PC-9 (cell line): ENCODE measurements around the gene TMPRSS5. TPM values are rescaled to one million over a fixed set of nuclear protein-coding genes. Genes with fewer than 3 reads are reported as not detected.

Experiments used
- BruUV-seq: library from RNA; stranded (reverse); fragments of 400-500 nt; replicated peaks from 2 replicates; lab custom pipeline; 2021; lab: Mats Ljungman, UMichigan
- CTCF ChIA-PET: fragments of 300-600 bp; sonication (Branson Sonifier 250); formaldehyde crosslinking; loops from one replicate; lab custom pipeline; 2022; ENCODE audit warnings: antibody characterized with exemption; lab: Charles Lee
- POLR2A ChIA-PET: fragments of 300-600 bp; sonication (Branson Sonifier 250); formaldehyde crosslinking; loops from one replicate; lab custom pipeline; 2022; ENCODE audit warnings: antibody characterized with exemption; ENCODE audit not compliant: unreplicated experiment; lab: Charles Lee
- DNase-seq, 2 experiments: peaks; one replicate each; pipeline versions ENCODE4 v3.0.0 to v3.0.0-alpha.2; 2015 to 2022; ENCODE audit warnings: mixed read lengths in 1 of 2
- H2AFZ ChIP-seq: fragments of 200-600 bp; sonication (generic); 2 replicates; pipeline ENCODE4 v1.8.1; 2017; ENCODE audit warnings: antibody characterized with exemption
- H3F3A ChIP-seq: fragments of 200-600 bp; sonication (generic); 2 replicates; pipeline ENCODE4 v1.8.1; 2017; ENCODE audit warnings: antibody characterized with exemption, mild to moderate bottlenecking, low read depth; ENCODE audit not compliant: insufficient read depth
- H3K27ac ChIP-seq: fragments of 200-600 bp; sonication (generic); 2 replicates; pipeline ENCODE4 v1.6.1; 2016; ENCODE audit warnings: mixed run types
- H3K27me3 ChIP-seq: fragments of 200-600 bp; sonication (generic); 2 replicates; pipeline ENCODE4 v1.6.1; 2016; ENCODE audit warnings: low read depth, mixed run types; ENCODE audit not compliant: insufficient read depth
- H3K36me3 ChIP-seq: fragments of 200-600 bp; sonication (generic); 2 replicates; pipeline ENCODE4 v1.6.1; 2016; ENCODE audit warnings: low read depth, mixed run types
- H3K4me1 ChIP-seq: fragments of 200-600 bp; sonication (generic); replicated peaks from 2 replicates; pipeline ENCODE4 v1.6.1; 2016; ENCODE audit warnings: mixed run types; ENCODE audit not compliant: insufficient read depth
- H3K4me2 ChIP-seq: fragments of 200-600 bp; sonication (generic); 2 replicates; pipeline ENCODE4 v1.6.1; 2017; ENCODE audit warnings: mixed run types
- H3K4me3 ChIP-seq: fragments of 200-600 bp; sonication (generic); 2 replicates; pipeline ENCODE4 v1.6.1; 2016; ENCODE audit warnings: mixed run types
- H3K79me2 ChIP-seq: fragments of 200-600 bp; sonication (generic); 2 replicates; pipeline ENCODE4 v1.6.1; 2017; ENCODE audit warnings: low read depth, mixed run types
- H3K9me2 ChIP-seq: fragments of 200-600 bp; sonication (generic); 2 replicates; pipeline ENCODE4 v1.8.1; 2017; ENCODE audit warnings: mild to moderate bottlenecking; ENCODE audit not compliant: insufficient read depth
- H3K9me3 ChIP-seq: fragments of 200-600 bp; sonication (generic); 2 replicates; pipeline ENCODE4 v1.8.1; 2016; ENCODE audit warnings: low read depth; ENCODE audit not compliant: insufficient read depth
- H4K20me1 ChIP-seq: fragments of 200-600 bp; sonication (generic); 2 replicates; pipeline ENCODE4 v1.8.1; 2017; ENCODE audit not compliant: insufficient read depth
- CTCF ChIP-seq: fragments of 200-600 bp; sonication (generic); conservative IDR thresholded peaks from 2 replicates; pipeline ENCODE4 v1.6.1; 2017; ENCODE audit warnings: mixed run types, antibody characterized with exemption, mild to moderate bottlenecking, moderate library complexity
- EZH2 ChIP-seq: fragments of 200-600 bp; sonication (generic); IDR thresholded peaks from 2 replicates; pipeline ENCODE4 v1.8.0; 2017; ENCODE audit warnings: antibody characterized with exemption, low read depth
- intact Hi-C: fragments of 100-400 bp; cut with micrococcal nuclease; formaldehyde crosslinking; loops from one replicate; pipeline ENCODE4 v1.10.0; 2022; ENCODE audit not compliant: unreplicated experiment
- total RNA-seq: library from RNA; stranded (reverse); gene quantifications from 2 replicates; pipeline ENCODE4 v1.2.3, GENCODE V29; 2021

TMPRSS5 gene
- total RNA-seq, 1 experiment from 2014 or later = 0.83 TPM

- TF ChIP-seq EZH2 = no peak
- TF ChIP-seq CTCF = no peak
Measured at GRCh38 chr11:113637636-113638035, 68.5 kb downstream of the TMPRSS5 start.

More at GRCh38 chr11:113637636-113638035, 68.5 kb downstream of the TMPRSS5 start:
- H3F3A ChIP-seq = no peaks in the 10 kb centered on the region
- H3K36me3 ChIP-seq = no peaks in the 10 kb centered on the region
- no peak overlapping the region for H3K4me2 ChIP-seq
- H3K79me2 ChIP-seq = no peaks in the 10 kb centered on the region
- H3K4me3 ChIP-seq = no peak overlapping the region
- H3K4me1 ChIP-seq = no peaks in the 10 kb centered on the region
- no peak overlapping the region for H3K27ac ChIP-seq
- POLR2A ChIA-PET = no interaction called here
- CTCF ChIA-PET = no interaction called here
- no peaks in the 10 kb centered on the region for H3K9me3 ChIP-seq
- no peak overlapping the region for H2AFZ ChIP-seq
- peaks cover 57% of the 10 kb centered on the region for H3K27me3 ChIP-seq
- DNase-seq = no peak
- intact Hi-C loops = no loop called here
- no peaks in the 10 kb centered on the region for H3K9me2 ChIP-seq
- no TSS peak for BruUV-seq
- no peaks in the 10 kb centered on the region for H4K20me1 ChIP-seq

Other genes with a start within 250 kb of the TMPRSS5 start
- not detected in 2 replicates for gene DRD2, start 230.9 kb downstream of the TMPRSS5 start, total RNA-seq
- gene ZW10, start 67.4 kb upstream of the TMPRSS5 start, total RNA-seq = 14.0 and 19.3 TPM in 2 replicates
- not detected in 2 replicates for gene CLDN25, start 73.5 kb upstream of the TMPRSS5 start, total RNA-seq
- gene USP28, start 169.3 kb upstream of the TMPRSS5 start, total RNA-seq = 36.6 and 38.1 TPM in 2 replicates
- not detected in 2 replicates for gene HTR3B, start 198.5 kb upstream of the TMPRSS5 start, total RNA-seq